Ascending aorta (tissue), 2 donors: ENCODE data around the gene PLAAT4. TPM values are rescaled to one million over a fixed set of nuclear protein-coding genes. Genes with fewer than 3 reads are reported as not detected.
A peak's percentile ranks its signal among the peaks of the same experiment; 100 is the strongest.

ENCODE experiments used
- DNase-seq, 2 donors: peaks; one replicate each; pipeline ENCODE4 v3.0.0-alpha.2; 2019; ENCODE audit warnings: low spot score in 2 of 2
- H3K27ac ChIP-seq, 2 donors: fragments of 200-600 bp; sonication (generic); one replicate each; pipeline ENCODE4 v1.5.1; 2016 to 2017; ENCODE audit warnings: mild to moderate bottlenecking in 1 of 2
- H3K27me3 ChIP-seq: fragments of 200-600 bp; sonication (generic); one replicate; pipeline ENCODE4 v1.5.1; 2017
- H3K36me3 ChIP-seq, 2 donors: fragments of 200-600 bp; sonication (generic); one replicate each; pipeline ENCODE4 v1.5.1; 2016
- H3K4me1 ChIP-seq, 2 donors: fragments of 200-600 bp; sonication (generic); one replicate each; pipeline ENCODE4 v1.5.1; 2016 to 2017; ENCODE audit warnings: mild to moderate bottlenecking in 1 of 2
- H3K4me3 ChIP-seq, 2 donors: fragments of 200-600 bp; sonication (generic); one replicate each; pipeline ENCODE4 v1.5.1; 2016 to 2017; ENCODE audit warnings: mild to moderate bottlenecking in 1 of 2
- H3K9me3 ChIP-seq, 2 donors: fragments of 200-600 bp; sonication (generic); one replicate each; pipeline ENCODE4 v1.5.1; 2016
- CTCF ChIP-seq, 3 experiments: fragments of 200-600 bp in 2 of 3; fragments of 450-650 bp in 1 of 3; sonication (generic) in 2 of 3; IDR thresholded peaks; one replicate each; pipeline ENCODE4 v1.5.1; 2016 to 2019; ENCODE audit warnings: antibody characterized with exemption in 3 of 3, mild to moderate bottlenecking in 1 of 3, moderate library complexity in 1 of 3
- intact Hi-C: fragments of 100-400 bp; cut with DNase I; formaldehyde crosslinking; loops from one replicate; pipeline ENCODE4 v1.15.1; 2023
- total RNA-seq: library from RNA; depleted of rRNA; stranded (reverse); fragments of >200 nt; gene quantifications from one replicate; pipeline ENCODE4 v1.1.0, GENCODE V29; 2016

The PLAAT4 gene
- total RNA-seq, 1 donor from 2014 or later, result 1.1 TPM

GRCh38 chr11:63560506-63561180 lies 24.0 kb downstream of the PLAAT4 start:
- TF ChIP-seq CTCF (IDR thresholded peaks at IDR 0.05), result no peak
- Histone ChIP-seq H3K4me3 (peak overlapping the region in 1 of 2 donors; percentile 8), H3K27me3 (no peaks in the 10 kb centered on the region), H3K9me3 (no peaks in the 10 kb centered on the region), H3K27ac (peak overlapping the region; percentile 36 to 56), H3K4me1 (peaks cover 0 to 7% of the 10 kb centered on the region in 2 donors), H3K36me3 (no peaks in the 10 kb centered on the region)
- intact Hi-C loops, result no loop called here
- DNase-seq, result no peak

- no peaks in the 10 kb centered on the region for H3K27me3 ChIP-seq
- no peaks in the 10 kb centered on the region for H3K36me3 ChIP-seq
- H3K9me3 ChIP-seq, result no peaks in the 10 kb centered on the region
- peaks cover 0 to 11% of the 10 kb centered on the region in 2 donors for H3K4me1 ChIP-seq
- DNase-seq, result no peak
- H3K27ac ChIP-seq, result no peak within 1 kb of the TSS
- no peak within 1 kb of the TSS for H3K4me3 ChIP-seq
- no peak for TF ChIP-seq CTCF (IDR thresholded peaks at IDR 0.05)
- intact Hi-C loops, result no loop called here
Observed at GRCh38 chr11:63563201-63564055, 26.8 kb downstream of the PLAAT4 start, which contains the start of gene PLAAT2. TSS of gene PLAAT2 (minus strand) at chr11:63563379. CDS start at chr11:63563324, 55 bp downstream.

- Histone ChIP-seq H3K9me3 (no peaks in the 10 kb centered on the region), H3K27ac (no peak overlapping the region), H3K36me3 (no peaks in the 10 kb centered on the region), H3K4me1 (peaks cover 0 to 11% of the 10 kb centered on the region in 2 donors), H3K27me3 (no peaks in the 10 kb centered on the region), H3K4me3 (no peak overlapping the region)
- intact Hi-C loops, result no loop called here
- no peak for DNase-seq
- TF ChIP-seq CTCF (IDR thresholded peaks at IDR 0.05), result no peak
Observed at GRCh38 chr11:63564056-63564774, 27.6 kb downstream of the PLAAT4 start.

- DNase-seq, result no peak
- H3K27me3 ChIP-seq, result no peaks in the 10 kb centered on the region
- H3K9me3 ChIP-seq, result no peaks in the 10 kb centered on the region
- no peak for TF ChIP-seq CTCF (IDR thresholded peaks at IDR 0.05)
- H3K4me3 ChIP-seq, result no peak overlapping the region
- H3K36me3 ChIP-seq, result no peaks in the 10 kb centered on the region
- intact Hi-C loops, result no loop called here
- H3K4me1 ChIP-seq, result peaks cover 0 to 11% of the 10 kb centered on the region in 2 donors
- H3K27ac ChIP-seq, result no peak overlapping the region
Observed at GRCh38 chr11:63564784-63565350, 28.3 kb downstream of the PLAAT4 start.

GRCh38 chr11:63567044-63567840 lies 30.6 kb downstream of the PLAAT4 start:
- H3K9me3 ChIP-seq, result no peaks in the 10 kb centered on the region
- no peak overlapping the region for H3K27ac ChIP-seq
- no peak for DNase-seq
- no peak for TF ChIP-seq CTCF (IDR thresholded peaks at IDR 0.05)
- H3K36me3 ChIP-seq, result no peaks in the 10 kb centered on the region
- H3K27me3 ChIP-seq, result no peaks in the 10 kb centered on the region
- intact Hi-C loops, result no loop called here
- peaks cover 0 to 4% of the 10 kb centered on the region in 2 donors for H3K4me1 ChIP-seq
- no peak overlapping the region for H3K4me3 ChIP-seq
